NB4 (cell line): ENCODE results near the gene C20orf204.

Experiments
- CTCF ChIP-seq: IDR thresholded peaks from one replicate; pipeline ENCODE4 v1.5.1; 2012; ENCODE audit warnings: low read depth, low read length
- POLR2A ChIP-seq: IDR thresholded peaks from 2 replicates; pipeline ENCODE4 v1.6.1; 2011; ENCODE audit warnings: mild to moderate bottlenecking; ENCODE audit not compliant: insufficient read length; ENCODE audit errors: extremely low read depth

- TF ChIP-seq CTCF (no peak), POLR2A (no peak)
These were observed 44.2 kb downstream of the C20orf204 start, which contains the start of gene OPRL1 for GRCh38 chr20:64080013-64080812.
